Neural progenitor cell (in vitro differentiated cells): ENCODE results near the gene GUCA2A. TPM values are rescaled to one million over a fixed set of nuclear protein-coding genes. Genes with fewer than 3 reads are reported as not detected.
"Not testable (repeated sequence)": the region's sequence is repeated elsewhere in the genome, so short reads cannot be mapped to it uniquely, and the experiment has no call there.

Source experiments
- DNase-seq: peaks from one replicate; pipeline ENCODE4 v3.0.0-alpha.2; 2016; ENCODE audit warnings: low spot score
- H2AFZ ChIP-seq: fragments of 200-600 bp; sonication (generic); replicated peaks from 2 replicates; pipeline ENCODE4 v1.6.1; 2016; ENCODE audit warnings: antibody characterized with exemption
- H3F3A ChIP-seq: fragments of 200-600 bp; sonication (generic); 2 replicates; pipeline ENCODE4 v1.6.1; 2016; ENCODE audit warnings: antibody characterized with exemption, low read depth
- H3K27ac ChIP-seq: fragments of 200-600 bp; sonication (generic); 2 replicates; pipeline ENCODE4 v1.5.1; 2016; ENCODE audit warnings: mild to moderate bottlenecking
- H3K27me3 ChIP-seq: fragments of 200-600 bp; sonication (generic); 2 replicates; pipeline ENCODE4 v1.6.1; 2016; ENCODE audit warnings: mild to moderate bottlenecking, moderate library complexity
- H3K36me3 ChIP-seq: fragments of 200-600 bp; sonication (generic); 2 replicates; pipeline ENCODE4 v1.5.1; 2016
- H3K4me1 ChIP-seq: fragments of 200-600 bp; sonication (generic); 2 replicates; pipeline ENCODE4 v1.6.1; 2016; ENCODE audit warnings: mixed run types
- H3K4me2 ChIP-seq: fragments of 200-600 bp; sonication (generic); 2 replicates; pipeline ENCODE4 v1.6.1; 2016
- H3K4me3 ChIP-seq: fragments of 200-600 bp; sonication (generic); 2 replicates; pipeline ENCODE4 v1.5.1; 2016
- H3K79me2 ChIP-seq: fragments of 200-600 bp; sonication (generic); 2 replicates; pipeline ENCODE4 v1.6.1; 2016; ENCODE audit warnings: low read depth
- H3K9ac ChIP-seq: fragments of 200-600 bp; sonication (generic); 2 replicates; pipeline ENCODE4 v1.6.1; 2016
- H3K9me3 ChIP-seq: fragments of 200-600 bp; sonication (generic); 2 replicates; pipeline ENCODE4 v1.5.1; 2016; ENCODE audit warnings: low read depth
- H4K20me1 ChIP-seq: fragments of 200-600 bp; sonication (generic); 2 replicates; pipeline ENCODE4 v1.6.1; 2016; ENCODE audit warnings: low read depth
- H3K27ac Mint-ChIP-seq: 3 replicates; pipeline ENCODE4 v1.8.0; 2021; ENCODE audit warnings: mixed read lengths
- H3K27me3 Mint-ChIP-seq: 2 replicates; pipeline ENCODE4 v1.8.0; 2022; ENCODE audit warnings: low read depth, mild to moderate bottlenecking, inconsistent platforms, moderate library complexity, mixed read lengths; ENCODE audit not compliant: insufficient read depth
- H3K36me3 Mint-ChIP-seq: 3 replicates; pipeline ENCODE4 v1.8.0; 2021; ENCODE audit warnings: mixed read lengths
- H3K4me1 Mint-ChIP-seq: 3 replicates; pipeline ENCODE4 v1.8.0; 2021; ENCODE audit warnings: mixed read lengths
- H3K4me3 Mint-ChIP-seq: 3 replicates; pipeline ENCODE4 v1.8.0; 2021; ENCODE audit warnings: mild to moderate bottlenecking, moderate library complexity, mixed read lengths
- H3K9me3 Mint-ChIP-seq: 3 replicates; pipeline ENCODE4 v1.8.0; 2020; ENCODE audit warnings: mixed read lengths
- CTCF ChIP-seq: fragments of 200-600 bp; sonication (generic); IDR thresholded peaks from 2 replicates; pipeline ENCODE4 v1.5.1; 2017; ENCODE audit warnings: antibody characterized with exemption, mild to moderate bottlenecking
- EZH2 ChIP-seq: fragments of 200-600 bp; sonication (generic); IDR thresholded peaks from 2 replicates; pipeline ENCODE4 v1.6.1; 2017; ENCODE audit warnings: antibody characterized with exemption, mild to moderate bottlenecking, moderate library complexity
- EZH2phosphoT487 ChIP-seq: fragments of 200-600 bp; sonication (generic); IDR thresholded peaks from 2 replicates; pipeline ENCODE4 v1.6.1; 2017; ENCODE audit warnings: antibody characterized with exemption
- total RNA-seq: library from RNA; depleted of rRNA; stranded (reverse); fragments of >200 nt; gene quantifications from 2 replicates; pipeline ENCODE4 v1.2.3, GENCODE V29; 2015; ENCODE audit warnings: low replicate concordance

Gene GUCA2A
- total RNA-seq, 1 donor from 2014 or later: not detected

GRCh38 chr1:42209526-42210251 is 45.1 kb upstream of the GUCA2A start:
- Mint-ChIP-seq H3K27ac (peak overlapping the region; percentile 53), H3K4me1 (peaks cover 8% of the 10 kb centered on the region), H3K36me3 (peaks cover 56% of the 10 kb centered on the region), H3K4me3 (no peak overlapping the region), H3K9me3 (peaks cover 30% of the 10 kb centered on the region), H3K27me3 (no peaks in the 10 kb centered on the region)
- H3K36me3 ChIP-seq: peaks cover 7% of the 10 kb centered on the region
- H3K4me2 ChIP-seq: no peak overlapping the region
- H3K27me3 ChIP-seq: no peaks in the 10 kb centered on the region
- DNase-seq: no peak
- TF ChIP-seq CTCF (no peak), EZH2 (no peak), EZH2phosphoT487 (no peak)
- peaks cover 17% of the 10 kb centered on the region for H3K4me1 ChIP-seq
- H3K27ac ChIP-seq: no peak overlapping the region
- H3K9me3 ChIP-seq: no peaks in the 10 kb centered on the region
- H3F3A ChIP-seq: no peaks in the 10 kb centered on the region
- no peak overlapping the region for H3K9ac ChIP-seq
- H3K4me3 ChIP-seq: no peak overlapping the region
- no peak overlapping the region for H2AFZ ChIP-seq
- H3K79me2 ChIP-seq: peaks cover 87% of the 10 kb centered on the region
- peaks cover 14% of the 10 kb centered on the region for H4K20me1 ChIP-seq

- not testable (repeated sequence) for H3K4me3 ChIP-seq, H3K27me3 ChIP-seq, H2AFZ ChIP-seq, H3K27ac ChIP-seq, H3K4me2 ChIP-seq, H3K36me3 ChIP-seq, H3K27ac Mint-ChIP-seq, DNase-seq, H3K4me3 Mint-ChIP-seq, H3F3A ChIP-seq, H3K4me1 Mint-ChIP-seq, H3K27me3 Mint-ChIP-seq, H3K9ac ChIP-seq, H3K9me3 ChIP-seq
- Mint-ChIP-seq H3K9me3 (peaks cover 31% of the 10 kb centered on the region), H3K36me3 (peaks cover 60% of the 10 kb centered on the region)
- Histone ChIP-seq H3K79me2 (peaks cover 64% of the 10 kb centered on the region), H3K4me1 (peaks cover 17% of the 10 kb centered on the region), H4K20me1 (peaks cover 14% of the 10 kb centered on the region)
These were observed 42.4 kb upstream of the GUCA2A start for GRCh38 chr1:42206930-42207329.

- no peaks in the 10 kb centered on the region for H3K27me3 ChIP-seq
- H2AFZ ChIP-seq: no peak overlapping the region
- Mint-ChIP-seq H3K27me3 (no peaks in the 10 kb centered on the region), H3K9me3 (peaks cover 29% of the 10 kb centered on the region), H3K27ac (no peak overlapping the region), H3K4me1 (peaks cover 8% of the 10 kb centered on the region), H3K36me3 (peaks cover 60% of the 10 kb centered on the region), H3K4me3 (no peak overlapping the region)
- no peaks in the 10 kb centered on the region for H3F3A ChIP-seq
- no peak overlapping the region for H3K4me3 ChIP-seq
- peaks cover 60% of the 10 kb centered on the region for H3K79me2 ChIP-seq
- H4K20me1 ChIP-seq: peaks cover 14% of the 10 kb centered on the region
- no peak overlapping the region for H3K9ac ChIP-seq
- no peaks in the 10 kb centered on the region for H3K36me3 ChIP-seq
- H3K4me1 ChIP-seq: peaks cover 17% of the 10 kb centered on the region
- no peak for DNase-seq
- no peak overlapping the region for H3K4me2 ChIP-seq
- no peak overlapping the region for H3K27ac ChIP-seq
- TF ChIP-seq EZH2 (no peak), EZH2phosphoT487 (no peak), CTCF (no peak)
- no peaks in the 10 kb centered on the region for H3K9me3 ChIP-seq
These were observed 41.6 kb upstream of the GUCA2A start for GRCh38 chr1:42206164-42206563.

GRCh38 chr1:42201986-42202385 is 37.4 kb upstream of the GUCA2A start:
- H3K4me1 ChIP-seq: no peaks in the 10 kb centered on the region
- no peaks in the 10 kb centered on the region for H4K20me1 ChIP-seq
- Mint-ChIP-seq H3K27me3 (no peaks in the 10 kb centered on the region), H3K4me1 (no peaks in the 10 kb centered on the region), H3K27ac (no peak overlapping the region), H3K36me3 (peaks cover 49% of the 10 kb centered on the region), H3K9me3 (peaks cover 16% of the 10 kb centered on the region), H3K4me3 (no peak overlapping the region)
- H2AFZ ChIP-seq: no peak overlapping the region
- no peaks in the 10 kb centered on the region for H3K27me3 ChIP-seq
- H3K27ac ChIP-seq: no peak overlapping the region
- no peaks in the 10 kb centered on the region for H3K9me3 ChIP-seq
- H3F3A ChIP-seq: no peaks in the 10 kb centered on the region
- no peak overlapping the region for H3K9ac ChIP-seq
- H3K4me2 ChIP-seq: no peak overlapping the region
- H3K79me2 ChIP-seq: peaks cover 20% of the 10 kb centered on the region
- peaks cover 6% of the 10 kb centered on the region for H3K36me3 ChIP-seq
- H3K4me3 ChIP-seq: no peak overlapping the region
- no peak for DNase-seq
- TF ChIP-seq EZH2 (no peak), CTCF (no peak), EZH2phosphoT487 (no peak)
